ENCODE results near the gene NUDT21.
A peak's percentile ranks its signal among the peaks of the same experiment; 100 is the strongest.

The NUDT21 gene

DNA sequence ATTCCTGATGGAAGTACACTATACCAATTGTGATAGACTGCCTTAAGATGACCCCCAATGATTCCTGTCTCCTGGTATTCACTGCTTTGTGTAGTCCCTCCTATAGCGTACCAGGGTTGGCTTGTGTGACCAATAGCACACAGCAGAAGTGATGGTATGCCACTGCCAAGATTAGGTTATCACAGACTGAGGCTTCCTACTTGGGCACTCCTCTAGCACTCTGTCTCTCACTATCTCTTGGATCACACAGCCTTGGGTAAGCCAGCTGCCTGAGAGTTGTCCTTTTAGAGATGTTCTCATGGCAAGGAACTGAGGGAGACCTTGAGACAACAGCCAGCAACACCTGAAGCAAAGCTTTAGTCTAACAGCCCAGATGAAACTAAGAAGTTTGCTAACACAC, 13.1 kb downstream of the NUDT21 start:
- DNase-seq (ENCODE audit: extremely low read depth, insufficient read length): no peak
- peaks cover 9% of the 10 kb centered on the region for H3K36me3 ChIP-seq (ENCODE audit: control insufficient read depth, insufficient read depth, low read length)

DNA sequence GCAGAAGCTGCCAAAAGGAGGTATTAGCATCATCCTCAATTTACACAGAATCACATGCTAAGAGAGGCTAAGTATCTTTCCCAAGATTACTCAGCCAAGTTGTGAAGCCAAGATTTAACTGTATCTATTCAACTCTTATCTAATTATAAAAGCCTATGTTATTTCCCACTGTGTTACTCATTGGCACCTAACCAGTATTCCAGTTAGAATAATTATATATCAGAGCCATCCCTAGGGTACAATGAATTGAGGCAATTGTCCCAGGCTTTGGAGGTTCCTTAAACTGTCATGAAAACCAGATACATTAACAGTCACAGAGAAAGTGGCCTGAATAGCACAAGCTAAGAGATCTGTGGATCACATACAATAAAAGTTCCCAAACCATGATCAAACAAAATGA, 14.9 kb downstream of the NUDT21 start:
- Histone ChIP-seq H3K27me3 (replicated peaks; ENCODE audit: control insufficient read depth, insufficient read depth, low read length) (no peaks in the 10 kb centered on the region), H3K36me3 (ENCODE audit: control insufficient read depth, insufficient read depth, low read length) (peaks cover 6% of the 10 kb centered on the region), H3K4me3 (replicated peaks; ENCODE audit: low read depth, low read length) (no peak overlapping the region)
- TF ChIP-seq, protein P1, sequence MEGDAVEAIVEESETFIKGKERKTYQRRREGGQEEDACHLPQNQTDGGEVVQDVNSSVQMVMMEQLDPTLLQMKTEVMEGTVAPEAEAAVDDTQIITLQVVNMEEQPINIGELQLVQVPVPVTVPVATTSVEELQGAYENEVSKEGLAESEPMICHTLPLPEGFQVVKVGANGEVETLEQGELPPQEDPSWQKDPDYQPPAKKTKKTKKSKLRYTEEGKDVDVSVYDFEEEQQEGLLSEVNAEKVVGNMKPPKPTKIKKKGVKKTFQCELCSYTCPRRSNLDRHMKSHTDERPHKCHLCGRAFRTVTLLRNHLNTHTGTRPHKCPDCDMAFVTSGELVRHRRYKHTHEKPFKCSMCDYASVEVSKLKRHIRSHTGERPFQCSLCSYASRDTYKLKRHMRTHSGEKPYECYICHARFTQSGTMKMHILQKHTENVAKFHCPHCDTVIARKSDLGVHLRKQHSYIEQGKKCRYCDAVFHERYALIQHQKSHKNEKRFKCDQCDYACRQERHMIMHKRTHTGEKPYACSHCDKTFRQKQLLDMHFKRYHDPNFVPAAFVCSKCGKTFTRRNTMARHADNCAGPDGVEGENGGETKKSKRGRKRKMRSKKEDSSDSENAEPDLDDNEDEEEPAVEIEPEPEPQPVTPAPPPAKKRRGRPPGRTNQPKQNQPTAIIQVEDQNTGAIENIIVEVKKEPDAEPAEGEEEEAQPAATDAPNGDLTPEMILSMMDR (IDR thresholded peaks at IDR 0.05; ENCODE audit: insufficient read depth, low read length, poor library complexity, severe bottlenecking): no peak
- no peak for DNase-seq (ENCODE audit: extremely low read depth, insufficient read length)

More for the DNA sequence above, 13.1 kb downstream of the NUDT21 start:
- Histone ChIP-seq H3K4me3 (replicated peaks; ENCODE audit: low read depth, low read length) (no peak overlapping the region), H3K27me3 (replicated peaks; ENCODE audit: control insufficient read depth, insufficient read depth, low read length) (no peaks in the 10 kb centered on the region)
- TF ChIP-seq, protein P1 (IDR thresholded peaks at IDR 0.05; ENCODE audit: insufficient read depth, low read length, poor library complexity, severe bottlenecking): no peak

GRCh38 chr16:56428091-56428490, 23.0 kb downstream of the NUDT21 start:
- peaks cover 4% of the 10 kb centered on the region for H3K36me3 ChIP-seq (ENCODE audit: control insufficient read depth, insufficient read depth, low read length)
- DNase-seq (ENCODE audit: extremely low read depth, insufficient read length): no peak
- TF ChIP-seq, protein P1 (IDR thresholded peaks at IDR 0.05; ENCODE audit: insufficient read depth, low read length, poor library complexity, severe bottlenecking): no peak
- no peak overlapping the region for H3K4me3 ChIP-seq (replicated peaks; ENCODE audit: low read depth, low read length)
- no peaks in the 10 kb centered on the region for H3K27me3 ChIP-seq (replicated peaks; ENCODE audit: control insufficient read depth, insufficient read depth, low read length)

GRCh38 chr16:56426585-56426984, 24.5 kb downstream of the NUDT21 start:
- Histone ChIP-seq H3K4me3 (replicated peaks; ENCODE audit: low read depth, low read length) (no peak overlapping the region), H3K36me3 (ENCODE audit: control insufficient read depth, insufficient read depth, low read length) (peaks cover 4% of the 10 kb centered on the region), H3K27me3 (replicated peaks; ENCODE audit: control insufficient read depth, insufficient read depth, low read length) (no peaks in the 10 kb centered on the region)
- TF ChIP-seq, protein P1 (IDR thresholded peaks at IDR 0.05; ENCODE audit: insufficient read depth, low read length, poor library complexity, severe bottlenecking): no peak
- DNase-seq (ENCODE audit: extremely low read depth, insufficient read length): no peak

DNA sequence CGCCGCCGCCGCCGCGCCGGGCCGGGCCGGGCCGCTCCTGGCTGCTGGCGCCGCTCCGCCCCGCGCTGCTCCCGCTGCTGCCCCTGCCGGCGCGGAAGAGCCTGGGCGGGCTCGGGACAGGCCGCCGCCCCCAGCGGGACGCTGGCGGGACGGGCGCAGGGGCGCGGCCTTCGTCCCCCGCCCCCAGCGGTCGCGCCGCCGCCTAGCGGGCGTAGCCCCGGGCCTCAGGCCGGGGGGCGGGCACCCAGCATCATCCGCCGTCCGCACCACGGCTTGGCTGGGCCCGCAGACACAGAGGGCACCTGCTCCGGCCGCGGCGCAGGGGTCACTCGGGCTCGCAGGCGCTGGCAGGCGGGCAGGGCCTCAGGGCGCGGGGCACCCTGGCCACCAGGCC, 25.7 kb downstream of the NUDT21 start, which contains the start of gene AMFR:
AMFR (minus strand) TSS at position 107 of the 394 bp plus-strand sequence. CDS start 218 bp downstream, outside the sequence.
- peak; percentile 91 for DNase-seq (ENCODE audit: extremely low read depth, insufficient read length)
- no peaks in the 10 kb centered on the region for H3K27me3 ChIP-seq (replicated peaks; ENCODE audit: control insufficient read depth, insufficient read depth, low read length)
- H3K36me3 ChIP-seq (ENCODE audit: control insufficient read depth, insufficient read depth, low read length): 0 out of 2 replicates have a peak, but pooled peaks cover 2% of the 10 kb centered on the region
- H3K4me3 ChIP-seq (replicated peaks; ENCODE audit: low read depth, low read length): peak within 1 kb of the TSS; percentile 91
- TF ChIP-seq, protein P1 (IDR thresholded peaks at IDR 0.05; ENCODE audit: insufficient read depth, low read length, poor library complexity, severe bottlenecking): no peak
